Fibroblast of mammary gland (primary cell): Measurements from ENCODE around the gene ADSL.

ENCODE experiments used
- DNase-seq: peaks from one replicate; pipeline ENCODE4 v3.0.0-alpha.2; 2010; ENCODE audit warnings: low read depth
- H3K4me3 ChIP-seq: 2 replicates; pipeline ENCODE4 v1.5.1; 2011; ENCODE audit warnings: low read depth, mild to moderate bottlenecking, low read length, moderate library complexity; ENCODE audit not compliant: control insufficient read depth
- TF ChIP-seq, protein P1 (sequence below): conservative IDR thresholded peaks from 2 replicates; pipeline ENCODE4 v1.5.1; 2011; ENCODE audit warnings: low read depth, low read length, inconsistent platforms; ENCODE audit not compliant: control insufficient read depth, insufficient read depth

ADSL gene

DNA sequence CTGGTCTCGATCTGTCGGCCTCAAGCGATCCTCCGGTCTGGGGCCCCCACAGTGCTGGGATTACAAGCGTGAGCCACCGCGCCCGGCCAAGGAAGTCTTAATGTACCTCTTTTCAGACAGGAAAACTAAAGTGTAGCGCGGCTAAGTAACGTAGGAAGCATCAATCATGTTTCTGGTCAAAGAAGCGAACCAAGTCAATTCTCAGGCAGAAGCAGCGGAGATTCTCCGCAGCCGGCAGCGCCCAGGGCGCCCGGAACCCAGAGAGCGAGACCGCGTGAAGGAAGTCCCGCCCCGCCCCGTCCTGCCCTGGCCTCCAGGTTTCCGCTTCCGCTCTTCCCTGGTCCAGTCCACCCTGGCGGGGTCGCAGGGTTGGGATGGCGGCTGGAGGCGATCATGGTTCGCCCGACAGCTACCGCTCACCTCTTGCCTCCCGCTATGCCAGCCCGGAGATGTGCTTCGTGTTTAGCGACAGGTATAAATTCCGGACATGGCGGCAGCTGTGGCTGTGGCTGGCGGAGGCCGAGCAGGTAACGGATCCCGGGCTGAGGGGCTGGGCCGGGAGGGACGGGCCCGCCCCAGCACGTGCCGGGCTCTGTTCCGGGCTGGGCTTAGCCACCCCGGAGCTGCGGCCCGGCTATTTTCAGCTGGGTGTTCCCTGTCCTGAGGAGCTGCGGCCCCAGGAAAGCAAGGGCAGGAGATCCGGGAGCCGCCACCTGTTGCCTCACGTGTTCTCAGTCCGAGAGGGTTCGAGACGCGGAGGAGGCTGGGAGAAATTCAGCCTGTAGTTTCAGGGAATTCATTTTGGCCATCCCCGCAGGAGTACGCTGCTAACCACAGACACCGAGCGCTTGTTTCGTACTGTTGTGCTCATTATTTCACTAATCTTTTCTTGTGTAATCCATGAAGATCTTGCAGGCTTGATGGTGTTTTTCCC lies at the start of gene ADSL:
Gene ADSL, plus strand, starts transcription at position 316 of the 934 bp plus-strand sequence. Its CDS starts 59 bp downstream, at position 375.
- DNase-seq, result peak; percentile 78
- H3K4me3 ChIP-seq, result peak within 1 kb of the TSS; percentile 91
- TF ChIP-seq, protein P1, sequence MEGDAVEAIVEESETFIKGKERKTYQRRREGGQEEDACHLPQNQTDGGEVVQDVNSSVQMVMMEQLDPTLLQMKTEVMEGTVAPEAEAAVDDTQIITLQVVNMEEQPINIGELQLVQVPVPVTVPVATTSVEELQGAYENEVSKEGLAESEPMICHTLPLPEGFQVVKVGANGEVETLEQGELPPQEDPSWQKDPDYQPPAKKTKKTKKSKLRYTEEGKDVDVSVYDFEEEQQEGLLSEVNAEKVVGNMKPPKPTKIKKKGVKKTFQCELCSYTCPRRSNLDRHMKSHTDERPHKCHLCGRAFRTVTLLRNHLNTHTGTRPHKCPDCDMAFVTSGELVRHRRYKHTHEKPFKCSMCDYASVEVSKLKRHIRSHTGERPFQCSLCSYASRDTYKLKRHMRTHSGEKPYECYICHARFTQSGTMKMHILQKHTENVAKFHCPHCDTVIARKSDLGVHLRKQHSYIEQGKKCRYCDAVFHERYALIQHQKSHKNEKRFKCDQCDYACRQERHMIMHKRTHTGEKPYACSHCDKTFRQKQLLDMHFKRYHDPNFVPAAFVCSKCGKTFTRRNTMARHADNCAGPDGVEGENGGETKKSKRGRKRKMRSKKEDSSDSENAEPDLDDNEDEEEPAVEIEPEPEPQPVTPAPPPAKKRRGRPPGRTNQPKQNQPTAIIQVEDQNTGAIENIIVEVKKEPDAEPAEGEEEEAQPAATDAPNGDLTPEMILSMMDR, result no peak

GRCh38 chr22:40300316-40300715 lies 46.0 kb upstream of the ADSL start:
- TF ChIP-seq, protein P1, result no peak
- no peak for DNase-seq
- H3K4me3 ChIP-seq, result no peak overlapping the region

DNA sequence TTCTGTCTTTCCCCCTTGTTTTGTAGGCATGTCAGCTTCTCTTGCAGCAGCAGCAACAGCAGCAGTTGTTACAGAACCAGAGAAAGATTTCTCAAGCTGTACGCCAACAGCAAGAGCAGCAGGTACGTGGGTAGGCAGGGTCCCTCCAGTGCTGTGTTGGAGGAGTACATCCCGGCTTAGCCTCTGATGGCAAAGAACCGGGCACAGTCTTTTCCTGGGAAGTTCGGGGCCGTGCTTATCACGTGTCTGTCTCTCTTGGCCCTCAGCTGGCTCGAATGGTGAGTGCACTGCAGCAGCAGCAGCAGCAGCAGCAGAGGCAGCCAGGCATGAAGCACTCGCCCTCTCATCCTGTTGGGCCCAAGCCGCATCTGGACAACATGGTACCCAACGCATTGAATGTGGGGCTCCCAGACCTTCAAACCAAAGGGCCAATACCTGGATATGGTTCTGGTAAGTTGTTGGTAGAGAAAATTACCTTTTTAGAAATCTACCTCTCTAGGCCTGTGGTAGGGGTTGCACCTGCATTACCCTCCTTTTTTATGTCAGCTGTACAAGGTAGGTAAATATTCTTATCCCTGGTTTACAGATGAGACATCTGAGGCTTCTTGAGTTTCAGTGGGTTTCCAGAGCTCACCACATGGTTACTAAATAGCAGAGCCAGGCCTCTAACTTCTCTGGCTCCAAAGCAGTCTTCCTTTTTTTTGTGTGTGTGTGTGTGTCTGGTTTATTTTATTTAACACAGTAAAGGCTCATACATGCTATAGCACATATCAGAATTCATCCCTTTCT lies 45.2 kb upstream of the ADSL start:
- H3K4me3 ChIP-seq, result no peak overlapping the region
- TF ChIP-seq, protein P1, result no peak
- DNase-seq, result no peak

DNA sequence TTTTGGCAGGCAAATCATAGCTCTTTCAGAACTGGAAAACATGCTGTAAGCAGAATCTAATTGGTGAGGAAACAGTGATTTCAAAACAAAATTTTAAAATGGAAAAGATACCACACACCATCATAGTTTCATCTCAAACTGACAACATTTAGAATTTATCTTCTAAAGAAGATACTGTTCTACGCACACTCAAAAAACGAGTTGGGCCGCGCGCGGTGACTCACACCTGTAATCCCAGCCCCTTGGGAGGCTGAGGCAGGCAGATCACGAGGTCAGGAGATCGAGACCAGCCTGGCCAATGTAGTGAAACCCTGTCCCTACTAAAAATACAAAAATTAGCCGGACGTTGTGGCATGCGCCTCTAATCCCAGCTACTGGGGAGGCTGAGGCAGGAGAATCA lies 44.2 kb upstream of the ADSL start:
- TF ChIP-seq, protein P1, result no peak
- no peak overlapping the region for H3K4me3 ChIP-seq
- no peak for DNase-seq

DNA sequence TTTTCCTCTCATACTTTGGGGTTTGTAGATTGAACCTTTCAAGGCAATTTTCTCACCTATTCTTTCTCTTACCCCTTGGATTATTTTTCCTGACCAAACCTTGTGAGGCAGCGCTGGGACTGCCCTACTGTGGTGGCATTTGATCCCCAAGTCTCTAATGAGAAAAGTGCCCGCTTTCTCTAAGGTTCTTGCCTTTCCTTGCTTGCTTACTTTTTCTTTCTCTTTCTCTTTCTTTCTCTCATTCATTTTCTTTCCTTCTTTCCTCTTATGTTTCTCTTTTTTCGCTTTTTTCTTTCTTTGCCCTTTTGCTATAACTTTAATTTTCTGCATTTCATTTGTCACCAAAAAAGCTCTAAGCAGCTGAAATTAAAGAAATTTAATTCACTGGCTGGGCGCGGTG lies 40.7 kb upstream of the ADSL start:
- TF ChIP-seq, protein P1, result no peak
- no peak for DNase-seq
- no peak overlapping the region for H3K4me3 ChIP-seq

DNA sequence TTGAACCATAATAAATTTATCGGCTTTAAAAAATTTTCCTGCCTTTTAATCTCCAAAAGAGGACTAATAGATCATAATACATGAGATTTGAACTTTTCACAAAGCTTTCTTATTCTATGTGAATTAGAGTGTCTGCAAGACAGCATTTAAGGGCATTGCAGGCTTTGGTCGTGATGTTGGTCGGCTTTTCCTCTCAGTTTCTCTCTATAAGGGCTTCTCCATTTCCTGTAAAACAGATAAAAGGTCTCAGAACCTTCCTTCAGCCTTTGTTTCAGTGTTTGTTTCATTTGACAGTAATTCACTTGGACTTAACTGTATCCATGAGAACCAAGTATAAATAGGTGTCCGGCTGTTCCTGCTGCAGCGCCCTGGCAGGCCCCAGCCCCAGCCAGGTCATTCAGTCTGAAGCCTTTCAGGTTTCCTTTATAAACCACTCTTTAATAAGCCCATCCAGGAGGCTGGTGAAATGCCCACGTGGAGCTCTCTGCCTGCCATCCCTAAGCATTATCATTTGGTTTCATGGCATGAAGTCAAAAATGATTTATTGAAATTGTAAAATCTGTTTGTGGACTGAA lies 37.2 kb upstream of the ADSL start:
- DNase-seq, result no peak
- TF ChIP-seq, protein P1, result no peak
- H3K4me3 ChIP-seq, result no peak overlapping the region
